ENCODE data around the gene ISCA2.

DNA sequence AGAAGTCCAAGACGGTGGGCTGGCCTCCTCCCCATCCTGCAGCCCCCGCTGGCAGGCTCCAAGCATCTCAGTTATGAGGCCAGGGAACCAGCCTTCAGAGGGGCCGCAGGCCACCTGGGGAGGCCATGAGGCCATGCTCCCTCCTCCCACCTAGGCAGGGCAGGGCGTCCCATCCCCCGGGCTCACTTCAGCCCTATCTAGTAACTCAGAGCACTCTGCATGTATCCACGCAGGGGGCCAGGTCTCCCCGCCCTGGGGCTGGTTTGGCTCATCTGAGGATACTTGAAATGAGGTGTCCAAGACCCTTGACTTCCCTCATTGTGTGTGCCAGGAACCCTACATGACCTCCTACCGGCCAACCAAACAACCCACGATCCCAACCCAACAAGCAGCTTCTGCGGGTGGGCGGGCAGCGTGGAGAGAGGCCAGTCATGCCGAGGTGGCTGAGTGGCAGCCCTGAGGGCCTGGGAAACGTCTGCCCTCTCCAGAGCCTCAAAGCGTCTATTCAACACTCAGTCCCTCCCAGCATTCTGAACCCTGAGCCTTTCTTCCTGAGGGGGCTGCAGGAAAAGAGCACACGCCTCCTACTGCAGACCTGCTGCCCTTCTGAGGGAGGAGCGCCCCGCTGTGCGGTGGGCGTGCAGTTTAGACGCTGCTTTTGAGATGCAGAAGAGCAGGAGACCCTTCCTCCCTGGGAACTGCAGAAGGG lies 16.8 kb downstream of the ISCA2 start:
- TF ChIP-seq CTCF (IDR thresholded peaks at IDR 0.05; ENCODE audit: insufficient read depth, low read length) = no peak
- TF ChIP-seq, protein P1, sequence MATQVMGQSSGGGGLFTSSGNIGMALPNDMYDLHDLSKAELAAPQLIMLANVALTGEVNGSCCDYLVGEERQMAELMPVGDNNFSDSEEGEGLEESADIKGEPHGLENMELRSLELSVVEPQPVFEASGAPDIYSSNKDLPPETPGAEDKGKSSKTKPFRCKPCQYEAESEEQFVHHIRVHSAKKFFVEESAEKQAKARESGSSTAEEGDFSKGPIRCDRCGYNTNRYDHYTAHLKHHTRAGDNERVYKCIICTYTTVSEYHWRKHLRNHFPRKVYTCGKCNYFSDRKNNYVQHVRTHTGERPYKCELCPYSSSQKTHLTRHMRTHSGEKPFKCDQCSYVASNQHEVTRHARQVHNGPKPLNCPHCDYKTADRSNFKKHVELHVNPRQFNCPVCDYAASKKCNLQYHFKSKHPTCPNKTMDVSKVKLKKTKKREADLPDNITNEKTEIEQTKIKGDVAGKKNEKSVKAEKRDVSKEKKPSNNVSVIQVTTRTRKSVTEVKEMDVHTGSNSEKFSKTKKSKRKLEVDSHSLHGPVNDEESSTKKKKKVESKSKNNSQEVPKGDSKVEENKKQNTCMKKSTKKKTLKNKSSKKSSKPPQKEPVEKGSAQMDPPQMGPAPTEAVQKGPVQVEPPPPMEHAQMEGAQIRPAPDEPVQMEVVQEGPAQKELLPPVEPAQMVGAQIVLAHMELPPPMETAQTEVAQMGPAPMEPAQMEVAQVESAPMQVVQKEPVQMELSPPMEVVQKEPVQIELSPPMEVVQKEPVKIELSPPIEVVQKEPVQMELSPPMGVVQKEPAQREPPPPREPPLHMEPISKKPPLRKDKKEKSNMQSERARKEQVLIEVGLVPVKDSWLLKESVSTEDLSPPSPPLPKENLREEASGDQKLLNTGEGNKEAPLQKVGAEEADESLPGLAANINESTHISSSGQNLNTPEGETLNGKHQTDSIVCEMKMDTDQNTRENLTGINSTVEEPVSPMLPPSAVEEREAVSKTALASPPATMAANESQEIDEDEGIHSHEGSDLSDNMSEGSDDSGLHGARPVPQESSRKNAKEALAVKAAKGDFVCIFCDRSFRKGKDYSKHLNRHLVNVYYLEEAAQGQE (IDR thresholded peaks at IDR 0.05; ENCODE audit: insufficient replicate concordance, low read depth) = no peak

Data from HL-60 (cell line).